Mesenchymal stem cell (in vitro differentiated cells and primary cell): ENCODE measurements around the gene RAB3D. TPM values are rescaled to one million over a fixed set of nuclear protein-coding genes. Genes with fewer than 3 reads are reported as not detected.

Source experiments
- DNase-seq: peaks from one replicate; pipeline ENCODE4 v3.0.0-alpha.2; 2013
- H2AFZ ChIP-seq: one replicate; pipeline ENCODE4 v1.6.1; 2013; ENCODE audit warnings: low read depth, mild to moderate bottlenecking, control low read depth, inconsistent platforms, low read length, moderate library complexity
- H2AK5ac ChIP-seq: 2 replicates; pipeline ENCODE4 v1.6.1; 2013; ENCODE audit warnings: low read length, moderate library complexity, mild to moderate bottlenecking, inconsistent platforms; ENCODE audit not compliant: severe bottlenecking
- H2BK120ac ChIP-seq: one replicate; pipeline ENCODE4 v1.6.1; 2013; ENCODE audit warnings: low read depth, mild to moderate bottlenecking, inconsistent platforms, low read length, moderate library complexity
- H2BK12ac ChIP-seq, 2 experiments: one replicate each; pipeline ENCODE4 v1.6.1; 2013; ENCODE audit warnings: inconsistent platforms in 2 of 2, low read length in 2 of 2, mild to moderate bottlenecking in 2 of 2, moderate library complexity in 2 of 2, control low read depth in 1 of 2
- H2BK15ac ChIP-seq: one replicate; pipeline ENCODE4 v1.6.1; 2013; ENCODE audit warnings: mild to moderate bottlenecking, low read depth, inconsistent platforms; ENCODE audit not compliant: poor library complexity, severe bottlenecking
- H2BK5ac ChIP-seq: 2 replicates; pipeline ENCODE4 v1.6.1; 2013; ENCODE audit warnings: low read depth, mild to moderate bottlenecking, low read length, control low read depth, inconsistent platforms; ENCODE audit not compliant: poor library complexity, severe bottlenecking
- H3K14ac ChIP-seq, 2 experiments: one replicate each; pipeline ENCODE4 v1.6.1; 2013; ENCODE audit warnings: inconsistent platforms in 2 of 2, low read length in 2 of 2, control low read depth in 1 of 2, mild to moderate bottlenecking in 1 of 2, moderate library complexity in 1 of 2
- H3K18ac ChIP-seq, 2 experiments: one replicate each; pipeline ENCODE4 v1.6.1; 2013; ENCODE audit warnings: inconsistent platforms in 2 of 2, low read length in 2 of 2, control low read depth in 1 of 2, low read depth in 1 of 2, mild to moderate bottlenecking in 1 of 2
- H3K23ac ChIP-seq, 2 experiments: one replicate each; pipeline ENCODE4 v1.6.1; 2013; ENCODE audit warnings: inconsistent platforms in 2 of 2, low read length in 2 of 2, mild to moderate bottlenecking in 2 of 2, moderate library complexity in 2 of 2, control low read depth in 1 of 2
- H3K27ac ChIP-seq: 2 replicates; pipeline ENCODE4 v1.5.1; 2013; ENCODE audit warnings: mild to moderate bottlenecking, moderate library complexity, low read length, control low read depth, inconsistent platforms; ENCODE audit not compliant: poor library complexity, severe bottlenecking
- H3K27me3 ChIP-seq, 2 experiments: 2 replicates each; pipeline versions ENCODE4 v1.6.1 to v1.7.0; 2013; ENCODE audit warnings: low read length in 2 of 2, mild to moderate bottlenecking in 2 of 2, moderate library complexity in 2 of 2, control low read depth in 1 of 2, inconsistent platforms in 1 of 2; ENCODE audit not compliant: control insufficient read depth in 1 of 2, insufficient read depth in 1 of 2
- H3K36me3 ChIP-seq, 2 experiments: 2 replicates each; pipeline versions ENCODE4 v1.6.1 to v1.7.0; 2013; ENCODE audit warnings: low read length in 2 of 2, control low read depth in 1 of 2, inconsistent platforms in 1 of 2, low read depth in 1 of 2, mild to moderate bottlenecking in 1 of 2; ENCODE audit not compliant: insufficient read depth in 2 of 2, control insufficient read depth in 1 of 2
- H3K4ac ChIP-seq, 2 experiments: one replicate each; pipeline ENCODE4 v1.6.1; 2013; ENCODE audit warnings: inconsistent platforms in 2 of 2, low read length in 2 of 2, mild to moderate bottlenecking in 2 of 2, moderate library complexity in 2 of 2, control low read depth in 1 of 2, low read depth in 1 of 2
- H3K4me1 ChIP-seq: 2 replicates; pipeline ENCODE4 v1.6.1; 2013; ENCODE audit warnings: low read depth, low read length, control low read depth; ENCODE audit not compliant: control insufficient read depth, insufficient read depth
- H3K4me2 ChIP-seq: 2 replicates; pipeline ENCODE4 v1.6.1; 2013; ENCODE audit warnings: low read length, mild to moderate bottlenecking, inconsistent platforms; ENCODE audit not compliant: poor library complexity, severe bottlenecking
- H3K4me3 ChIP-seq, 2 experiments: 2 replicates each; pipeline versions ENCODE4 v1.5.1 to v1.7.0; 2013; ENCODE audit warnings: low read length in 2 of 2, mild to moderate bottlenecking in 2 of 2, control low read depth in 1 of 2, low read depth in 1 of 2; ENCODE audit not compliant: insufficient read depth in 1 of 2
- H3K79me1 ChIP-seq: replicated peaks from 2 replicates; pipeline ENCODE4 v1.6.1; 2013; ENCODE audit warnings: mild to moderate bottlenecking, control low read depth, low read length, inconsistent platforms; ENCODE audit not compliant: poor library complexity, severe bottlenecking
- H3K9ac ChIP-seq: 2 replicates; pipeline ENCODE4 v1.7.0; 2013; ENCODE audit warnings: mild to moderate bottlenecking, low read length, moderate library complexity
- H3K9me3 ChIP-seq: 2 replicates; pipeline ENCODE4 v1.7.0; 2013; ENCODE audit warnings: mild to moderate bottlenecking, low read length; ENCODE audit not compliant: control insufficient read depth
- H4K8ac ChIP-seq: one replicate; pipeline ENCODE4 v1.6.1; 2013; ENCODE audit warnings: inconsistent platforms, mild to moderate bottlenecking, low read length, moderate library complexity
- H4K91ac ChIP-seq: one replicate; pipeline ENCODE4 v1.6.1; 2013; ENCODE audit warnings: mild to moderate bottlenecking, low read length, inconsistent platforms
- WGBS: methylation state at CpG from one replicate; pipeline ENCODE4 v1.1.7; 2013; ENCODE audit warnings: mixed read lengths; 5-methylcytosine and 5-hydroxymethylcytosine counted together
- polyA plus RNA-seq, 2 experiments: library from polyadenylated mRNA; stranded (reverse); fragments of 200-250 nt; gene quantifications; one replicate each; pipeline ENCODE4 v1.2.3, GENCODE V29; 2013

Gene RAB3D
- 15.2 TPM for polyA plus RNA-seq (2013, experiment 1 of 2)
- polyA plus RNA-seq (2013, experiment 2 of 2) = 15.4 TPM

GRCh38 chr19:11339254-11340098 lies at the start of gene RAB3D:
Gene RAB3D, minus strand, starts transcription at chr19:11339657. Its CDS starts 2,258 bp downstream, at chr19:11337399.
- peak within 1 kb of the TSS; percentile 98 for H2BK15ac ChIP-seq
- peak within 1 kb of the TSS; percentile 95 for H2BK120ac ChIP-seq
- peak within 1 kb of the TSS; percentile 91 for H4K91ac ChIP-seq
- peak within 1 kb of the TSS; percentile 82 to 88 for H3K18ac ChIP-seq
- peak within 1 kb of the TSS in 1 of 2 experiments; percentile 46 for H3K23ac ChIP-seq
- no peak within 1 kb of the TSS for H2BK5ac ChIP-seq
- peaks cover 19 to 22% of the 10 kb centered on the region in 2 experiments for H3K36me3 ChIP-seq
- WGBS = 13% methylated on average over 35 of the region's 53 CpGs
- peak within 1 kb of the TSS; percentile 95 to 97 for H2BK12ac ChIP-seq
- H3K4ac ChIP-seq = peak within 1 kb of the TSS; percentile 80 to 94
- H3K4me3 ChIP-seq = peak within 1 kb of the TSS; percentile 59 to 82
- H3K9ac ChIP-seq = peak within 1 kb of the TSS; percentile 85
- peaks cover 6% of the 10 kb centered on the region for H3K79me1 ChIP-seq
- H3K4me1 ChIP-seq = peaks cover 23% of the 10 kb centered on the region
- DNase-seq = peak; percentile 91
- no peaks in the 10 kb centered on the region for H3K27me3 ChIP-seq
- H3K9me3 ChIP-seq = no peaks in the 10 kb centered on the region
- H4K8ac ChIP-seq = peak within 1 kb of the TSS; percentile 87
- H2AK5ac ChIP-seq = no peak within 1 kb of the TSS
- peak within 1 kb of the TSS; percentile 58 for H2AFZ ChIP-seq
- H3K27ac ChIP-seq = no peak within 1 kb of the TSS
- peak within 1 kb of the TSS in 1 of 2 experiments; percentile 93 for H3K14ac ChIP-seq
- H3K4me2 ChIP-seq = peak within 1 kb of the TSS; percentile 82

- no peak overlapping the region for H4K91ac ChIP-seq
- H3K4me2 ChIP-seq = no peak overlapping the region
- no peak overlapping the region for H2BK12ac ChIP-seq
- H3K79me1 ChIP-seq = no peaks in the 10 kb centered on the region
- 89% methylated on average over 19 of the region's 19 CpGs for WGBS
- H3K27ac ChIP-seq = no peak overlapping the region
- H3K4me3 ChIP-seq = no peak overlapping the region
- H3K4me1 ChIP-seq = peaks cover 18% of the 10 kb centered on the region
- peaks cover 6% of the 10 kb centered on the region for H3K9me3 ChIP-seq
- no peak overlapping the region for H4K8ac ChIP-seq
- no peak overlapping the region for H3K4ac ChIP-seq
- no peak overlapping the region for H3K18ac ChIP-seq
- no peak overlapping the region for H2AFZ ChIP-seq
- no peak overlapping the region for H2BK5ac ChIP-seq
- H2BK15ac ChIP-seq = no peak overlapping the region
- H3K27me3 ChIP-seq = peaks cover 8 to 12% of the 10 kb centered on the region in 2 experiments
- H2AK5ac ChIP-seq = no peak overlapping the region
- no peak for DNase-seq
- H3K36me3 ChIP-seq = no peaks in the 10 kb centered on the region
- H3K23ac ChIP-seq = no peak overlapping the region
- no peak overlapping the region for H3K9ac ChIP-seq
- H2BK120ac ChIP-seq = no peak overlapping the region
- H3K14ac ChIP-seq = no peak overlapping the region
These were observed 47.9 kb upstream of the RAB3D start for GRCh38 chr19:11387162-11388034.

GRCh38 chr19:11384778-11385129 lies 45.3 kb upstream of the RAB3D start:
- H2BK120ac ChIP-seq = no peak overlapping the region
- H3K79me1 ChIP-seq = no peaks in the 10 kb centered on the region
- H3K4me2 ChIP-seq = no peak overlapping the region
- H2AFZ ChIP-seq = no peak overlapping the region
- H4K8ac ChIP-seq = no peak overlapping the region
- WGBS = 89% methylated on average over 5 of the region's 5 CpGs
- H3K36me3 ChIP-seq = no peaks in the 10 kb centered on the region
- H2BK5ac ChIP-seq = no peak overlapping the region
- H3K27me3 ChIP-seq = peaks cover 14 to 15% of the 10 kb centered on the region in 2 experiments
- no peak overlapping the region for H3K23ac ChIP-seq
- no peak overlapping the region for H3K4ac ChIP-seq
- no peaks in the 10 kb centered on the region for H3K9me3 ChIP-seq
- H2BK15ac ChIP-seq = no peak overlapping the region
- no peak for DNase-seq
- no peak overlapping the region for H2AK5ac ChIP-seq
- no peak overlapping the region for H4K91ac ChIP-seq
- H3K27ac ChIP-seq = no peak overlapping the region
- no peak overlapping the region for H3K4me3 ChIP-seq
- H3K18ac ChIP-seq = peak overlapping the region in 1 of 2 experiments; percentile 44
- peaks cover 31% of the 10 kb centered on the region for H3K4me1 ChIP-seq
- no peak overlapping the region for H2BK12ac ChIP-seq
- no peak overlapping the region for H3K14ac ChIP-seq
- no peak overlapping the region for H3K9ac ChIP-seq

GRCh38 chr19:11383706-11384048 lies 44.2 kb upstream of the RAB3D start:
- peak overlapping the region; percentile 45 for H4K8ac ChIP-seq
- peak overlapping the region; percentile 56 for H2AFZ ChIP-seq
- peak overlapping the region in 1 of 2 experiments; percentile 97 for H3K23ac ChIP-seq
- peaks cover 14 to 15% of the 10 kb centered on the region in 2 experiments for H3K27me3 ChIP-seq
- peak overlapping the region; percentile 93 for H2BK15ac ChIP-seq
- H3K9me3 ChIP-seq = no peaks in the 10 kb centered on the region
- H3K4me3 ChIP-seq = peak overlapping the region in 1 of 2 experiments; percentile 55
- no peak overlapping the region for H2AK5ac ChIP-seq
- peak overlapping the region; percentile 73 to 85 for H2BK12ac ChIP-seq
- H3K27ac ChIP-seq = no peak overlapping the region
- peak overlapping the region; percentile 95 for H4K91ac ChIP-seq
- H3K14ac ChIP-seq = peak overlapping the region in 1 of 2 experiments; percentile 9
- WGBS = under 1% methylated on average over 9 of the region's 9 CpGs
- H3K36me3 ChIP-seq = no peaks in the 10 kb centered on the region
- peak overlapping the region; percentile 88 for H3K4ac ChIP-seq
- H3K18ac ChIP-seq = peak overlapping the region; percentile 75 to 81
- H3K4me1 ChIP-seq = peaks cover 36% of the 10 kb centered on the region
- no peak for DNase-seq
- peak overlapping the region; percentile 77 for H2BK120ac ChIP-seq
- H3K79me1 ChIP-seq = no peaks in the 10 kb centered on the region
- no peak overlapping the region for H2BK5ac ChIP-seq
- peak overlapping the region; percentile 90 for H3K4me2 ChIP-seq
- H3K9ac ChIP-seq = no peak overlapping the region
